Embryonic facial prominence (tissue), 1 donor: ENCODE results near the gene CLEC2L.
"Not testable (repeated sequence)": the region's sequence is repeated elsewhere in the genome, so short reads cannot be mapped to it uniquely, and the experiment has no call there.

Experiments used
- DNase-seq: peaks from one replicate; pipeline ENCODE4 v3.0.0-alpha.2; 2016; ENCODE audit errors: extremely low spot score

CLEC2L gene

GRCh38 chr7:139523968-139524815 is 707 bp downstream of the CLEC2L start:
- no peak for DNase-seq

DNA sequence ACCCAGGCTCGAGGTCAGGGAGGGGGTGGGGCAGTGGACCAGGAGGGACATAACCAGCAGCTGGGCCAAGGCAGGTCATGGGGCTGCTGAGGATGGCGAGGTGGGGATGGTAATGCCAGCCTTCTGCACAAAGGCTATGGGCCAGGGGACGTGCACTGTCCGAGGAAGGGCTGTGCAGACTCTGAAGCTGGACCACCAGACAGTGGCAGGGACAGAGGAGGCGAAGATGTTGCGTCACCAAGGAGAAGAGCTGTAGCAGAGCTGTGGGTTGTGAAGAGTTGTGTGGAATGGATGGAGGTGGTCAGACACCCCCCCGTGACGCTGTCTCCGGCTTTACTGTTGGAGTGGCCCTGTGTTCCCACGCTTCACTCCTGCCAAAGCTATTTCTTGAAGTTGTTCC is 1.8 kb downstream of the CLEC2L start:
- no peak for DNase-seq

DNA sequence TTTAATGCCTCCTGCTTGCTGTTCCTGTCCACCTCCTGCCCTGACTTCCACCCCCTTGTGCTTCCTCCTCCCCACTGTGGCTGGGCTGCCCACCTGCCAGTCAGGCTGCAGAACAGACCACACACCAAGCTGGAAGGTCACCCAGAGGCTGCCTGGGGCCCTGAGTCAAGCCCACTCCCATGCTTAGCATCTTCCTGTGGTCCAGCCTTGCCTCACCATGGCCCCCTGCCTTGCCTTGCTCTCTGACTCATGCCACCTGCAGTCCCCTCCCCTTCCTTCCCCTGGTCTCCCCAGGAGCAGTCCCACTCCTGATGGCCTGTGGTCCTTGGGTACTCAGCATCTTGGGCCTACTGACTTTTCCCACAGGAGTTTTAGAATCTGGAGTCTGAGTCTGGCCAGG is 2.3 kb downstream of the CLEC2L start:
- no peak for DNase-seq

DNA sequence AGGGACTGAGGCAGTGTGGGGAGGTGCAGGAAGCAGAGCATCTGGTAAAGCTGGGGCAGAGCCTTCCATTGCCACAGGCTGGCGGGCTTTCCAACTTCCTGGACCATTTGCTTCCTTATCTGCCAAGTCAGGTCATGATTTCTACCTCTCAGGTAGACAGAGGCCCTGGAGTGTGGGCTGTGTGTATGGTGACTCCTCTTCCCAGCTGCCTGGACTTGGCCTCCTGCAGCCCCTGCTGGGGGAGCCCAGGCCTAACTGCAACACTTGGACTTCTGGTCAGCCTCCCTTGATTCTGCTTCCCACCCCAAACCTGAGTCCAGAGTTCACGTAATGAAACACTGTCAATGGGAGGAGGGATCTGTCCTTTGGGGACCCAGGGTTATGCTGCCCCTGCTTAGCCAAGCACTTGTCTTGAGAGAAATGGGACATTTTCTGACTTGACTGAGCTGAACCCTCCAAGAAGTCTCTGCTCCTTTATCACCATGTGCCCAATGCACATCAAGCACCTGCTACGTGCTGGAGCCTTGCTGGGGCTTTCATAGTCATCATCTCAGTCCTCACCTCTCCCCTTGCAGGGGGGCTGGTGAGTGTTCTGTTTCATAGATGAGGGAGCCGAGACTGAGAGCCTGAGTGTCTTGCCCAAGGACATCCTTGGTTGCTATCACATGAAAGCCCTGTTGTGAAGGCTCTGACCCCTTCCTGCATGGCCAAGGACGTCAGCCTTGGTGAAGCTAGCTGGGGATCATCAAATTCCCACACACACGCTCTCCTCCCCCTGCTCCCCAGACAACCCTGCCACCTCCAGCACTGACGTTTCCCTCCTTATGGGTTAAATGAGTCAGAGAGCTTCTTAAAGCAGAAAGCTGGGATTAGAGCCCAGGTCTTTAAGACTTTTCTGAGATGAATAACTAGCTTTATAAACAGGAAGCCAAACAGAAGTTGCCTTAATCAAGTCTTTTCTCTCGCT is 3.4 kb downstream of the CLEC2L start:
- no peak for DNase-seq

- DNase-seq, result no peak
These were observed 7.6 kb downstream of the CLEC2L start for GRCh38 chr7:139531094-139531493.

- no peak for DNase-seq
These were observed 9.2 kb downstream of the CLEC2L start for GRCh38 chr7:139532636-139533155.

DNA sequence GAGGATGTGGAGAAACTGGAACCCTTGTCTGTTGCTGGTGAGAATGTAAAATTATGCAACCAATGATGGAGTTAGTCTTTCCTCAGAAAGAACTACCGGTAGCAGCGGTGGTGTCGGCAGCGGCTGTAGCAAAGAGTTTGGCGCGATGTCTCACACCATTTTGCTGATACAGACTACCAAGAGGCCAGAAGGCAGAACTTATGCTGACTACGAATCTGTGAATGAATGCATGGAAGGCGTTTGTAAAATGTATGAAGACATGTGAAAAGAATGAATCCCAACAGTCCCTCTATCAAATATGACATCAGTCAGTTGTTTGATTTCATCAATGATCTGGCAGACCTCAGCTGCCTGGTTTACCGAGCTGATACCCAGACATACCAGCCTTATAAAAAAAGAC is 10.6 kb downstream of the CLEC2L start:
- no peak for DNase-seq

- no peak for DNase-seq
These were observed 11.6 kb downstream of the CLEC2L start for GRCh38 chr7:139534966-139535651.

- DNase-seq, result no peak
These were observed 12.7 kb downstream of the CLEC2L start for GRCh38 chr7:139536152-139536551.

- peak; percentile 49 for DNase-seq
These were observed 15.6 kb downstream of the CLEC2L start for GRCh38 chr7:139538881-139539635.

- DNase-seq, result no peak
These were observed 16.7 kb downstream of the CLEC2L start for GRCh38 chr7:139540203-139540602.

- DNase-seq, result no peak
These were observed 18.3 kb downstream of the CLEC2L start for GRCh38 chr7:139541600-139542307.

DNA sequence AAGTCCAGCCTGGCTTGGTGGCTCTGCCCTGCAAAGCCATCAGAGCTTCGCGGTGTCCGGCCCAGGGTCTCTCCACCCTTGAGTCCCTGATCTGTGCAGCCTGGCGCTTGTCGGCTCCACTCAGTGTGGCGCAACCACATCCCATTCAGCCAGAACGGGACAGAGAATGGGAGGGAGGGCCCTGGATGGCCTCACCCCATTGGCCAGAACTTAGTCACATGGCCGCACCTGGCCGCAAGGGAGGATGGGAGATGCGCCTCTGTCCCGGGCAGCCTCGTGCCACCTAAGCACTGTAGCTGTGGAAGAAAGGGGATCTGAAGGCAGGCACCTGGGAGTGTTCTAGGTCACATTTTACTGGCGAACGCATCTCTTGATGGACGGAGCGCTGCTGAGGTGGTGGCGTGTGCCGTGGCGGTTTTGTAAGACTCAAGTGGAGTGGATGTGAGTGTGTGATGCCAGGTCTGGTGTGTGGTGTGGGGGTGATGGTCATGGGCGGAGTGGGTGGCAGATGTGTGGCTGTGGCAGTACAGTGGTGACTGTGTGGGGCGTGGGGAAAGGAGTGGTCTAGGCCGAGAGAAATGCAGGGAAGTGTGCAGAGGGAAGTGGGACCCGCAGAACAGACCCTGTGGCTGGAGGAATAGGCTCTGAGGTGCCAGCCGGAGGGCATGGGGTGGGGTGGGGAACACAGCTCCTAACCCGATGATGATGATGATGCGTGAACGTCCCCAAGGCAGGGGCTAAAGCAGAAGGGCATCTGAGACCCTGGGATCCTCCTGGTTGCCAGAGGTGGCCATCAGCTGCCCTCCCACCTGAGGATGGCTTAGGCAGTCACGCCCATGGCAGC is 19.0 kb downstream of the CLEC2L start:
- DNase-seq, result no peak

DNA sequence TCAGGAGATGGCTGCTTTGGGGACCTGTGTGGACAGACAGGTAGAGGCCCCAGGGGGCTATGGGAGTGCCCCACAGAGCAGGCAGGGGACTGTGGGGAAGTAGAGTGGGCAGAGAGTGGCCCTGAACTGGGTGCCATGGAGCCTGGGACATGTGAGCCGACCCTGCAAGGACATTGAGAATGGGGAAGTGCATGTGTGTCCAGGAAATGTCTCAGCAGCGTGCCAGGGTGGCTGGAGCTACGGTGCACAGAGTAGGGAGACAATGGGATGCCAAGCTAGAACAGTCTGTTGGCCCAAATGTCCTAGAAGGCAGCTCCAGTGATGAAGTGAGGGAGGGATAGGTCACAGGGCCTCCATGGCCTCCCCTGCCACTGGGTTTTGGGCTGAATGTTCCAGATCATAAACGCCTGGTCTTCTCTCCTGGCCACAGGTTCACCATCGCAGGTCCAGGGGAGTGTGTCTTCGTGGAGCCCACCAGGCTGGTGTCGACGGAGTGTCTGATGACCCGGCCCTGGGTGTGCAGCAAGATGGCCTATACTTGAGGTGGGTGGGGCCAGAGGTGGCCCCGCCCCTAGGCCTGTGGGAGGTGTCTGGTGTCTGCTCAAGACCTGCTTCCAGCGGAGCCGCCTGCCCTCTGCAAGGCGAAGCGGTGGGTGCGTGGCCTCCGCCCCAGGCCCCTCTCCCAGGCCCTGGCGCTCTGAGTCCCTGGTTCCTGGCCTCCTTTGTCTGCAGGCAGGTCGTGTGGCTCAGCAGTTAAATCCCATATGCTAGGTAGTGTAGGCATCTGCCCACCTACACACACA is 20.5 kb downstream of the CLEC2L start:
- DNase-seq, result no peak

DNA sequence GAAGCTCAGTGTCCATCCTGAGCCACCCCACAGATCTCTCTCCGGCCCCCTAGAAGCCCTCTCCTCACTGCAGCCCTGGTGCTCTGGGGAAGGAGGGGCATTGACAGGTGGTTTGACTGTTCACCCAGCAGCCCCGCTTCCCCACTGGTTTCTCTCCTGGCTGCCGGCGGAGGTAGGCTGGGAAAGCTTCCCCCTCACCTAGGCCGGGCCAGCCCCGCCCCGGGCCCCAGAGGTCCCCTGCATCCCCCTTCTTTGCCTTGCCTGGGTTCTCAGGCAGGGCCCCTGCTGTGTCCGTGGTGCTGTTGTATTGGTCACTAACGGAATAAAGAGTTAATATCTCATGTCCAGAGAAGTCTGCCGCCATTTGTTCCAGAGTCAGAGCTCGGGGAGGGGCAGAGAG is 21.2 kb downstream of the CLEC2L start:
- no peak for DNase-seq

- DNase-seq, result no peak
These were observed 25.0 kb downstream of the CLEC2L start for GRCh38 chr7:139548302-139549028.

DNA sequence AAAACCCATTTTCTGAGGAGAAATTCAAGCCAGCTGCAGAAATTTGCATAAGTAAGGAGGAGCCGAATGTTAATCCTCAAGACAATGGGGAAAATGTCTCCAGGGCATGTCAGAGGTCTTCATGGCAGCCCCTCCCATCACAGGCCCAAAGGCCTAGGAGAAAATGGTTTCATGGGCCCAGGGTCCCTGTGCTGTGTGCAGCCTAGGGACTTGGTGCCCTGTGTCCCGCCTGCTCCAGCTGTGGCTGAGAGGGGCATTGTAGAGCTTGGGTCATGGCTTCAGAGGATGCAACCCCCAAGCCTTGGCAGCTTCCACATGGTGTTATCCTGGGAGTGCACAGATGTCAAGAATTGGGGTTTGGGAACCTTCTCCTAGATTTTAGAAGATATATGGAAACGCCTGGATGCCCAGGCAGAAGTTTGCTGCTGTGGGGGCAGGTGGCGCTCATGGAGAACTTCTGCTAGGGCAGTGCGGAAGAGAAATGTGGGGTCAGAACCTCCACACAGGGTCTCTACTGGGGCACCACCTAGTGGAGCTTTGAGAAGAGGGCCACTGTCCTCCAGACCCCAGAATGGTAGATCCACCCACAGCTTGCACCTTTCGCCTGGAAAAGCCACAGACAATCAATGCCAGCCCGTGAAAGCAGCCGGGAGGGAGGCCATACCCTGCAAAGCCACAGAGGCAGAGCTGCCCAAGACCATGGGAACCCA is 30.7 kb downstream of the CLEC2L start:
- DNase-seq, result not testable (repeated sequence)
